Neural cell (in vitro differentiated cells): ENCODE data around the gene CST1. TPM values are rescaled to one million over a fixed set of nuclear protein-coding genes. Genes with fewer than 3 reads are reported as not detected.

ENCODE experiments used
- H2AFZ ChIP-seq: fragments of 200-600, 300-800 bp; sonication (generic), shearing (Covaris generic); 2 replicates; pipeline ENCODE4 v1.6.0; 2014; ENCODE audit warnings: low read depth, mild to moderate bottlenecking, antibody characterized with exemption, low read length, moderate library complexity
- H3F3A ChIP-seq: fragments of 200-600 bp; shearing (Covaris generic); 2 replicates; pipeline ENCODE4 v1.6.1; 2016; ENCODE audit warnings: mild to moderate bottlenecking, moderate library complexity, mixed read lengths, antibody characterized with exemption, low read length; ENCODE audit not compliant: insufficient read depth, poor library complexity, severe bottlenecking
- H3K27ac ChIP-seq: fragments of 200-600, 300-800 bp; sonication (generic), shearing (Covaris generic); 2 replicates; pipeline ENCODE4 v1.5.1; 2014; ENCODE audit warnings: mild to moderate bottlenecking, low read length, moderate library complexity
- H3K27me3 ChIP-seq: fragments of 300-800, 200-600 bp; sonication (generic), shearing (Covaris generic); 2 replicates; pipeline ENCODE4 v1.6.0; 2014; ENCODE audit warnings: mild to moderate bottlenecking, low read depth, low read length, moderate library complexity; ENCODE audit not compliant: insufficient read depth
- H3K36me3 ChIP-seq: fragments of 300-800, 200-600 bp; sonication (generic), shearing (Covaris generic); 2 replicates; pipeline ENCODE4 v1.5.1; 2014; ENCODE audit warnings: mild to moderate bottlenecking, antibody characterized with exemption, low read length, moderate library complexity; ENCODE audit not compliant: insufficient read depth
- H3K4me2 ChIP-seq: fragments of 300-800, 200-600 bp; sonication (generic), shearing (Covaris generic); 2 replicates; pipeline ENCODE4 v1.6.0; 2014; ENCODE audit warnings: mild to moderate bottlenecking, low read length
- H3K4me3 ChIP-seq: fragments of 300-800, 200-600 bp; sonication (generic), shearing (Covaris generic); 2 replicates; pipeline ENCODE4 v1.5.1; 2014; ENCODE audit warnings: mild to moderate bottlenecking, low read length, moderate library complexity
- H3K79me2 ChIP-seq: fragments of 200-600 bp; shearing (Covaris generic); replicated peaks from 2 replicates; pipeline ENCODE4 v1.6.0; 2014; ENCODE audit warnings: mild to moderate bottlenecking, low read length, moderate library complexity; ENCODE audit not compliant: insufficient read depth
- H3K9ac ChIP-seq: fragments of 300-800, 200-600 bp; sonication (generic), shearing (Covaris generic); 2 replicates; pipeline ENCODE4 v1.6.1; 2016; ENCODE audit warnings: mild to moderate bottlenecking, low read length, mixed read lengths
- H3K9me2 ChIP-seq: fragments of 200-600 bp; shearing (Covaris generic); 2 replicates; pipeline ENCODE4 v1.6.1; 2016; ENCODE audit warnings: mild to moderate bottlenecking, low read length, mixed read lengths; ENCODE audit not compliant: insufficient read depth
- H3K9me3 ChIP-seq: fragments of 200-600, 300-800 bp; sonication (generic), shearing (Covaris generic); 2 replicates; pipeline ENCODE4 v1.6.1; 2016; ENCODE audit warnings: mild to moderate bottlenecking, mixed run types, low read length, moderate library complexity, mixed read lengths
- H4K20me1 ChIP-seq: fragments of 200-600 bp; shearing (Covaris generic); 2 replicates; pipeline ENCODE4 v1.6.1; 2016; ENCODE audit warnings: mild to moderate bottlenecking, mixed run types; ENCODE audit not compliant: insufficient read depth
- EP300 ChIP-seq: fragments of 450-650 bp; conservative IDR thresholded peaks from 2 replicates; pipeline ENCODE4 v1.6.1; 2014; ENCODE audit warnings: antibody characterized with exemption, mild to moderate bottlenecking, moderate library complexity; ENCODE audit not compliant: poor library complexity, severe bottlenecking
- EZH2 ChIP-seq: fragments of 200-600, 300-800 bp; shearing (Covaris generic), sonication (generic); IDR thresholded peaks from 2 replicates; pipeline ENCODE4 v1.6.1; 2014; ENCODE audit warnings: antibody characterized with exemption, low read length, borderline replicate concordance, mild to moderate bottlenecking; ENCODE audit not compliant: insufficient read depth, poor library complexity, severe bottlenecking
- MXI1 ChIP-seq: fragments of 450-650 bp; conservative IDR thresholded peaks from 2 replicates; pipeline ENCODE4 v1.6.1; 2014; ENCODE audit warnings: antibody characterized with exemption, mild to moderate bottlenecking; ENCODE audit not compliant: poor library complexity, severe bottlenecking
- POLR2AphosphoS5 ChIP-seq: IDR thresholded peaks from 2 replicates; pipeline ENCODE4 v1.6.1; 2012
- RAD21 ChIP-seq: fragments of 450-650 bp; conservative IDR thresholded peaks from 2 replicates; pipeline ENCODE4 v1.6.1; 2014; ENCODE audit warnings: antibody characterized with exemption, mild to moderate bottlenecking, moderate library complexity
- SMC3 ChIP-seq: fragments of 450-650 bp; conservative IDR thresholded peaks from 2 replicates; pipeline ENCODE4 v1.6.1; 2014; ENCODE audit warnings: antibody characterized with exemption, mild to moderate bottlenecking, moderate library complexity; ENCODE audit not compliant: poor library complexity
- TAF1 ChIP-seq: IDR thresholded peaks from 2 replicates; pipeline ENCODE4 v1.6.1; 2012; ENCODE audit warnings: low read depth
- polyA plus RNA-seq: library from polyadenylated mRNA; depleted of rRNA; stranded (reverse); fragments of >200 nt; gene quantifications from 2 replicates; pipeline ENCODE4 v1.2.3, GENCODE V29; 2014
- TF ChIP-seq, protein P1 (sequence below): IDR thresholded peaks from 2 replicates; pipeline ENCODE4 v1.6.1; 2012; ENCODE audit warnings: borderline replicate concordance
- TF ChIP-seq, protein P2 (sequence below): fragments of 450-650 bp; IDR thresholded peaks from 2 replicates; pipeline ENCODE4 v1.5.1; 2014; ENCODE audit warnings: antibody characterized with exemption, mild to moderate bottlenecking, moderate library complexity; ENCODE audit not compliant: poor library complexity, severe bottlenecking

Gene CST1
- polyA plus RNA-seq, 1 donor from 2014 or later = not detected

DNA sequence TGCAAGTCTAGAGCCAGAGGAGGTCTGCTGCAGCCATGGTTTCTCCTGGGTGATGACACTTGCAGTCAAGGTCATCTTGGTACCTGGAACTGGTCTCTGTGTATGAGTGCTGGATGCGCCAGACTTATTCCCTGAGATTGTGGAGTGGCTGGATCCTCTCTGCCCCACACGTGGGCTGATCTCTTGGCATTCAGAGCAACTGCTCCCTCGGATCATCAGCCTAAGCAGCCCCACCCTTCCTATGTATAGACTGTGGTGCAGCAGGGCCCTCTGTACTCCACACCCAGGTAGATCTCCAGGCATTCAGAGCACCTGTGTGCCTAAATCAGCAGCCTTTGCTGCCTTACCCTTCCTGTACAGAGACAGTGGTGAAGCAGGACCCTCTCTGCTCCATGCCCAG, 49.8 kb downstream of the CST1 start:
- TF ChIP-seq, protein P1, sequence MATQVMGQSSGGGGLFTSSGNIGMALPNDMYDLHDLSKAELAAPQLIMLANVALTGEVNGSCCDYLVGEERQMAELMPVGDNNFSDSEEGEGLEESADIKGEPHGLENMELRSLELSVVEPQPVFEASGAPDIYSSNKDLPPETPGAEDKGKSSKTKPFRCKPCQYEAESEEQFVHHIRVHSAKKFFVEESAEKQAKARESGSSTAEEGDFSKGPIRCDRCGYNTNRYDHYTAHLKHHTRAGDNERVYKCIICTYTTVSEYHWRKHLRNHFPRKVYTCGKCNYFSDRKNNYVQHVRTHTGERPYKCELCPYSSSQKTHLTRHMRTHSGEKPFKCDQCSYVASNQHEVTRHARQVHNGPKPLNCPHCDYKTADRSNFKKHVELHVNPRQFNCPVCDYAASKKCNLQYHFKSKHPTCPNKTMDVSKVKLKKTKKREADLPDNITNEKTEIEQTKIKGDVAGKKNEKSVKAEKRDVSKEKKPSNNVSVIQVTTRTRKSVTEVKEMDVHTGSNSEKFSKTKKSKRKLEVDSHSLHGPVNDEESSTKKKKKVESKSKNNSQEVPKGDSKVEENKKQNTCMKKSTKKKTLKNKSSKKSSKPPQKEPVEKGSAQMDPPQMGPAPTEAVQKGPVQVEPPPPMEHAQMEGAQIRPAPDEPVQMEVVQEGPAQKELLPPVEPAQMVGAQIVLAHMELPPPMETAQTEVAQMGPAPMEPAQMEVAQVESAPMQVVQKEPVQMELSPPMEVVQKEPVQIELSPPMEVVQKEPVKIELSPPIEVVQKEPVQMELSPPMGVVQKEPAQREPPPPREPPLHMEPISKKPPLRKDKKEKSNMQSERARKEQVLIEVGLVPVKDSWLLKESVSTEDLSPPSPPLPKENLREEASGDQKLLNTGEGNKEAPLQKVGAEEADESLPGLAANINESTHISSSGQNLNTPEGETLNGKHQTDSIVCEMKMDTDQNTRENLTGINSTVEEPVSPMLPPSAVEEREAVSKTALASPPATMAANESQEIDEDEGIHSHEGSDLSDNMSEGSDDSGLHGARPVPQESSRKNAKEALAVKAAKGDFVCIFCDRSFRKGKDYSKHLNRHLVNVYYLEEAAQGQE = no peak
- TF ChIP-seq TAF1 (no peak), MXI1 (no peak), EP300 (no peak), SMC3 (no peak), RAD21 (no peak), EZH2 (no peak)
- TF ChIP-seq, protein P2, sequence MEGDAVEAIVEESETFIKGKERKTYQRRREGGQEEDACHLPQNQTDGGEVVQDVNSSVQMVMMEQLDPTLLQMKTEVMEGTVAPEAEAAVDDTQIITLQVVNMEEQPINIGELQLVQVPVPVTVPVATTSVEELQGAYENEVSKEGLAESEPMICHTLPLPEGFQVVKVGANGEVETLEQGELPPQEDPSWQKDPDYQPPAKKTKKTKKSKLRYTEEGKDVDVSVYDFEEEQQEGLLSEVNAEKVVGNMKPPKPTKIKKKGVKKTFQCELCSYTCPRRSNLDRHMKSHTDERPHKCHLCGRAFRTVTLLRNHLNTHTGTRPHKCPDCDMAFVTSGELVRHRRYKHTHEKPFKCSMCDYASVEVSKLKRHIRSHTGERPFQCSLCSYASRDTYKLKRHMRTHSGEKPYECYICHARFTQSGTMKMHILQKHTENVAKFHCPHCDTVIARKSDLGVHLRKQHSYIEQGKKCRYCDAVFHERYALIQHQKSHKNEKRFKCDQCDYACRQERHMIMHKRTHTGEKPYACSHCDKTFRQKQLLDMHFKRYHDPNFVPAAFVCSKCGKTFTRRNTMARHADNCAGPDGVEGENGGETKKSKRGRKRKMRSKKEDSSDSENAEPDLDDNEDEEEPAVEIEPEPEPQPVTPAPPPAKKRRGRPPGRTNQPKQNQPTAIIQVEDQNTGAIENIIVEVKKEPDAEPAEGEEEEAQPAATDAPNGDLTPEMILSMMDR = no peak
- Histone ChIP-seq H3K27ac (no peak overlapping the region), H3F3A (no peaks in the 10 kb centered on the region), H4K20me1 (no peaks in the 10 kb centered on the region), H3K27me3 (no peaks in the 10 kb centered on the region), H3K36me3 (no peaks in the 10 kb centered on the region), H3K9me3 (no peaks in the 10 kb centered on the region), H3K79me2 (no peaks in the 10 kb centered on the region), H3K4me3 (no peak overlapping the region), H3K9me2 (no peaks in the 10 kb centered on the region), H3K9ac (no peak overlapping the region), H2AFZ (no peak overlapping the region), H3K4me2 (no peak overlapping the region)

DNA sequence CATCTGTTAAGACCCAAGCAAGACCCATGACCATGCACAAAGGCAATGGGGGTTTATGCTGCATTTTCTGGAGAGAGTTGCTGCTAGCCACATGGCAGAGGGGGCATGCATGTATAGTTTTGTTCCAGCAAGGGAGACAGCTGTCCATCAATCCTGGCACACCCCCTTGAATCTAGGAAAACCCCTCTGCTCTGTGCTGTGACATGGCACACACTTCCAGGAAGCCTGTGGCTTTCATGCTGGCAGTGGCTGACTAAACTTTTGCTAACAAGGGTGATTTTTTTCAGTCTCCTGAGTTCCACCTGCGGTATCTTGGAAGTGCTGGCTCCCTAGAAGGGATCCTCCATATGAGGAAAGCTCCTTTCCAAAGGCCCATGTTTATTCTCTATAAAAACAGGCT, 52.8 kb downstream of the CST1 start:
- H4K20me1 ChIP-seq = no peaks in the 10 kb centered on the region
- H3K36me3 ChIP-seq = no peaks in the 10 kb centered on the region
- no peak overlapping the region for H3K4me2 ChIP-seq
- TF ChIP-seq TAF1 (no peak), POLR2AphosphoS5 (no peak), EZH2 (no peak), MXI1 (no peak), EP300 (no peak), SMC3 (no peak)
- TF ChIP-seq, protein P2 = no peak
- TF ChIP-seq, protein P1 = no peak
- H3K27me3 ChIP-seq = no peaks in the 10 kb centered on the region
- H3K79me2 ChIP-seq = no peaks in the 10 kb centered on the region
- no peak overlapping the region for H2AFZ ChIP-seq
- no peaks in the 10 kb centered on the region for H3K9me3 ChIP-seq
- H3K4me3 ChIP-seq = no peak overlapping the region
- no peak overlapping the region for H3K27ac ChIP-seq
- no peaks in the 10 kb centered on the region for H3K9me2 ChIP-seq
- H3K9ac ChIP-seq = no peak overlapping the region
- H3F3A ChIP-seq = no peaks in the 10 kb centered on the region
